Measurements from ENCODE around the gene NCK1. TPM values are rescaled to one million over a fixed set of nuclear protein-coding genes. Genes with fewer than 3 reads are reported as not detected.

Gene NCK1
- total and polyA plus RNA-seq, 9 of the 15 experiments (the other 6 are each of a cell fraction or from before 2014, with no cell fraction given): 17.3 to 30.5 (median 25.0) TPM

DNA sequence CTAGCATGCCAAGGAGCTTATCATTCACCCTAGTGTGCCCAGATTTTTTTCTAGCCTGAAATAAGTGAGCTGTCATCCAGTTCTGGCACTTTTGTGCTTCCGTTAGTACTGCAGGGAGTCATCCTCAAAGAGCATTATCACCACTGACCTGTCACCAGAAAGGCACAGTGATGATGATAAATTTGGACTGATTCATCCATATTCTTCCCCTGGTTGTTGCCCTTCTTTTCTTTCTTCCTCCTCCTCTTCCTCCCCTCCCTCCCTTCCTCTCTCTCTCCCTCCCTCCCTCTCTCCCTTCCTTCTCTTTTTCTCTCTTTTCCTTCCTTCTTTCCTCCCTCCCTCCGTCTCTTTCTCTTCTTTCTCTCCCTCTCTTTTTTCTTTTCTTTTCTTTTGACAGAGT lies 21.8 kb upstream of the NCK1 start (continued):
- TF ChIP-seq, protein P1, sequence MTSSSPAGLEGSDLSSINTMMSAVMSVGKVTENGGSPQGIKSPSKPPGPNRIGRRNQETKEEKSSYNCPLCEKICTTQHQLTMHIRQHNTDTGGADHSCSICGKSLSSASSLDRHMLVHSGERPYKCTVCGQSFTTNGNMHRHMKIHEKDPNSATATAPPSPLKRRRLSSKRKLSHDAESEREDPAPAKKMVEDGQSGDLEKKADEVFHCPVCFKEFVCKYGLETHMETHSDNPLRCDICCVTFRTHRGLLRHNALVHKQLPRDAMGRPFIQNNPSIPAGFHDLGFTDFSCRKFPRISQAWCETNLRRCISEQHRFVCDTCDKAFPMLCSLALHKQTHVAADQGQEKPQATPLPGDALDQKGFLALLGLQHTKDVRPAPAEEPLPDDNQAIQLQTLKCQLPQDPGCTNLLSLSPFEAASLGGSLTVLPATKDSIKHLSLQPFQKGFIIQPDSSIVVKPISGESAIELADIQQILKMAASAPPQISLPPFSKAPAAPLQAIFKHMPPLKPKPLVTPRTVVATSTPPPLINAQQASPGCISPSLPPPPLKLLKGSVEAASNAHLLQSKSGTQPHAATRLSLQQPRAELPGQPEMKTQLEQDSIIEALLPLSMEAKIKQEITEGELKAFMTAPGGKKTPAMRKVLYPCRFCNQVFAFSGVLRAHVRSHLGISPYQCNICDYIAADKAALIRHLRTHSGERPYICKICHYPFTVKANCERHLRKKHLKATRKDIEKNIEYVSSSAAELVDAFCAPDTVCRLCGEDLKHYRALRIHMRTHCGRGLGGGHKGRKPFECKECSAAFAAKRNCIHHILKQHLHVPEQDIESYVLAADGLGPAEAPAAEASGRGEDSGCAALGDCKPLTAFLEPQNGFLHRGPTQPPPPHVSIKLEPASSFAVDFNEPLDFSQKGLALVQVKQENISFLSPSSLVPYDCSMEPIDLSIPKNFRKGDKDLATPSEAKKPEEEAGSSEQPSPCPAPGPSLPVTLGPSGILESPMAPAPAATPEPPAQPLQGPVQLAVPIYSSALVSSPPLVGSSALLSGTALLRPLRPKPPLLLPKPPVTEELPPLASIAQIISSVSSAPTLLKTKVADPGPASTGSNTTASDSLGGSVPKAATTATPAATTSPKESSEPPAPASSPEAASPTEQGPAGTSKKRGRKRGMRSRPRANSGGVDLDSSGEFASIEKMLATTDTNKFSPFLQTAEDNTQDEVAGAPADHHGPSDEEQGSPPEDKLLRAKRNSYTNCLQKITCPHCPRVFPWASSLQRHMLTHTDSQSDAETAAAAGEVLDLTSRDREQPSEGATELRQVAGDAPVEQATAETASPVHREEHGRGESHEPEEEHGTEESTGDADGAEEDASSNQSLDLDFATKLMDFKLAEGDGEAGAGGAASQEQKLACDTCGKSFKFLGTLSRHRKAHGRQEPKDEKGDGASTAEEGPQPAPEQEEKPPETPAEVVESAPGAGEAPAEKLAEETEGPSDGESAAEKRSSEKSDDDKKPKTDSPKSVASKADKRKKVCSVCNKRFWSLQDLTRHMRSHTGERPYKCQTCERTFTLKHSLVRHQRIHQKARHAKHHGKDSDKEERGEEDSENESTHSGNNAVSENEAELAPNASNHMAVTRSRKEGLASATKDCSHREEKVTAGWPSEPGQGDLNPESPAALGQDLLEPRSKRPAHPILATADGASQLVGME (CRISPR knock-in tag; IDR thresholded peaks at IDR 0.05): no peak
- TF ChIP-seq MAFG (tag; conservative IDR thresholded peaks at IDR 0.05) (no peak), MECOM (CRISPR knock-in tag; IDR thresholded peaks at IDR 0.05) (peak; percentile 69; the same call in 1 of the 2 replicates), FOSL1 (tag; conservative IDR thresholded peaks at IDR 0.05) (peak; percentile 70), SMC3 (conservative IDR thresholded peaks at IDR 0.05; ENCODE audit: insufficient read depth, low read depth, low read length) (no peak), ZNF586 (CRISPR knock-in tag; conservative IDR thresholded peaks at IDR 0.05) (no peak), YBX1 (IDR thresholded peaks at IDR 0.05) (no peak), SOX6 (IDR thresholded peaks at IDR 0.05) (no peak), ZNF444 (CRISPR knock-in tag; IDR thresholded peaks at IDR 0.05) (no peak), ZNF507 (tag; conservative IDR thresholded peaks at IDR 0.05) (no peak), SMARCC2 (IDR thresholded peaks at IDR 0.05; ENCODE audit: low read depth) (peak; percentile 39; the same call in 1 of the 2 replicates), DIDO1 (tag; IDR thresholded peaks at IDR 0.05; ENCODE audit: low read depth) (no peak), MEIS2 (IDR thresholded peaks at IDR 0.05; ENCODE audit: partially characterized antibody) (peak; percentile 97), BRD9 (IDR thresholded peaks at IDR 0.05; ENCODE audit: low read depth, partially characterized antibody) (no peak), POLR2B (IDR thresholded peaks at IDR 0.05; ENCODE audit: low read depth, partially characterized antibody) (peak; percentile 43), RFX5 (IDR thresholded peaks at IDR 0.05; ENCODE audit: low read depth, low read length) (no peak), GABPB2 (CRISPR knock-in tag; conservative IDR thresholded peaks at IDR 0.05) (no peak), ZNF354B (CRISPR knock-in tag; IDR thresholded peaks at IDR 0.05) (no peak), FOXK1 (CRISPR knock-in tag; IDR thresholded peaks at IDR 0.05; ENCODE audit: borderline replicate concordance) (no peak), ZNF311 (CRISPR knock-in tag; IDR thresholded peaks at IDR 0.05) (no peak), TCF7 (IDR thresholded peaks at IDR 0.05; ENCODE audit: borderline replicate concordance) (no peak), CBX5 (IDR thresholded peaks at IDR 0.05; ENCODE audit: borderline replicate concordance, low read depth) (no peak), SMAD3 (CRISPR knock-in tag; conservative IDR thresholded peaks at IDR 0.05) (no peak)
- TF ChIP-seq, protein P2, sequence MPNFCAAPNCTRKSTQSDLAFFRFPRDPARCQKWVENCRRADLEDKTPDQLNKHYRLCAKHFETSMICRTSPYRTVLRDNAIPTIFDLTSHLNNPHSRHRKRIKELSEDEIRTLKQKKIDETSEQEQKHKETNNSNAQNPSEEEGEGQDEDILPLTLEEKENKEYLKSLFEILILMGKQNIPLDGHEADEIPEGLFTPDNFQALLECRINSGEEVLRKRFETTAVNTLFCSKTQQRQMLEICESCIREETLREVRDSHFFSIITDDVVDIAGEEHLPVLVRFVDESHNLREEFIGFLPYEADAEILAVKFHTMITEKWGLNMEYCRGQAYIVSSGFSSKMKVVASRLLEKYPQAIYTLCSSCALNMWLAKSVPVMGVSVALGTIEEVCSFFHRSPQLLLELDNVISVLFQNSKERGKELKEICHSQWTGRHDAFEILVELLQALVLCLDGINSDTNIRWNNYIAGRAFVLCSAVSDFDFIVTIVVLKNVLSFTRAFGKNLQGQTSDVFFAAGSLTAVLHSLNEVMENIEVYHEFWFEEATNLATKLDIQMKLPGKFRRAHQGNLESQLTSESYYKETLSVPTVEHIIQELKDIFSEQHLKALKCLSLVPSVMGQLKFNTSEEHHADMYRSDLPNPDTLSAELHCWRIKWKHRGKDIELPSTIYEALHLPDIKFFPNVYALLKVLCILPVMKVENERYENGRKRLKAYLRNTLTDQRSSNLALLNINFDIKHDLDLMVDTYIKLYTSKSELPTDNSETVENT (CRISPR knock-in tag; IDR thresholded peaks at IDR 0.05): no peak
